NCI-H1436 (cell line): ENCODE data around the gene UHRF1.
"Not testable (repeated sequence)": the region's sequence is repeated elsewhere in the genome, so short reads cannot be mapped to it uniquely, and the experiment has no call there.

Experiments used
- DNase-seq: peaks from one replicate; lab custom pipeline; 2025; lab: John Stamatoyannopoulos, UW

The UHRF1 gene

DNA sequence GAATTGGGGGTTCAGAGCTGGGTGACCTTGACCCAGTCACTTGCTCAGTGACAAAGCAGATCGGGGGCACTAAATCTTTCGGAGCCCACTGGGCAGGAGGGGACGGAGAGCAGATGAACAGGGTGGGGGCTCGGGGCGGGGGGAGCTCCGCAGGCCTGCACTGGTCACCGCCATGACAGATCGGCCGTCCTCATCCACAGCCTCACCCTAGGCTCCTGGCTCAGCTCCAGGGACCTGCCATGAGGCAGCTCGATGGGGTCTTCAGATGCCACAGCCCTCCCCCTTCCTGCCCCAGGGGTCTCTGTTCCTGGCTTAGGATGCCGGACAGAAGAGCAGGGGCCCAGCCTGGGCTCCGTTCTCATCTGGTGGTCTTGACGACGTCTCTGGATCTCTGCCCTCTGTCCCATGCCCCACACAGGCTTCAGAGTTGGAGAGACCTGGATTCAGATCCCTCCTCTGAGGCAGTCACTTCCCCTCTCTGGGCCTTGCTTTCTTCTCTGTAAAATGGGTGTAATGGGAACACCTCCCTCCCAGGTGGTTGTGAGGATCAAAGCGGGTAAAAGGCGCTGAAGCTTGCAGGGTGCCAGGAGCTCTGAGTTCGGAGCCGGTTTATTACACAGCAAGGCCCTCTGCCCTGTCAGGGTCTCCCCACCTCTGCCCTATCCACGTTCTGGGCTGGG lies 62.7 kb downstream of the UHRF1 start:
- no peak for DNase-seq

DNA sequence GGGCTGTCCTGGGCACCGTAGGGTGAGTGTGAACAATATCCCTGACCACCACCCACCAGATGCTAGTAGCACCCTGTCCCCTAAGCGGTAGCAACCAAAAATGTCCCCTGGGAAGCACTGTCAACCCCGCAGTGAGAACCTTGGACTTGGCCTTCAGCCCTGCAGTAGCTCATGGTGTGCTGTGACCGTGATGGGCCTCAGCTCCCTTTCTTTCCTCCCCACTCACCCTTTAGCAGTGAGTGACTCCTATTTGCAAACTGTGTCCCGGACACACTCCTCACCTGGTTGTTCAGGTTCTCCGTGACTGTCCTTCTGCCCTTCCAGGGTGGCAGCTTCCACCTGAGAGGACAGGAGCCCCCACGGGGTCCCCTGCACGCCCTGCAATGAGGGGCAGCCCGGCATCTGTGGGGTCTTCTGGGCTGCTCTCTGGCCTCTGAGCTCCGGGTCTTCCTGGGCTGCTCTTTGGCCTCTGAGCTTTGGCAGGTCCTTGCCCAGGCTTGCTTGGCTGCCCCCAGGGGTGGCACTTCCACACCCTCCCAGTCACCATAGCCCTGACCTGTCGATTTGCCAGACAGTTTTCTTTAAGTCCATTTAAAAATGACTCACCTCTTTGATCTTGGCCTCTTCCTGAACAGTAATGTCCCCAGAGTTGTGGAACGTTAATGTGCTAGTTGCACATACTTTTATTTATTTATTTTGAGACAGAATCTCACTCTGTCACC lies 63.4 kb downstream of the UHRF1 start:
- DNase-seq: no peak

DNA sequence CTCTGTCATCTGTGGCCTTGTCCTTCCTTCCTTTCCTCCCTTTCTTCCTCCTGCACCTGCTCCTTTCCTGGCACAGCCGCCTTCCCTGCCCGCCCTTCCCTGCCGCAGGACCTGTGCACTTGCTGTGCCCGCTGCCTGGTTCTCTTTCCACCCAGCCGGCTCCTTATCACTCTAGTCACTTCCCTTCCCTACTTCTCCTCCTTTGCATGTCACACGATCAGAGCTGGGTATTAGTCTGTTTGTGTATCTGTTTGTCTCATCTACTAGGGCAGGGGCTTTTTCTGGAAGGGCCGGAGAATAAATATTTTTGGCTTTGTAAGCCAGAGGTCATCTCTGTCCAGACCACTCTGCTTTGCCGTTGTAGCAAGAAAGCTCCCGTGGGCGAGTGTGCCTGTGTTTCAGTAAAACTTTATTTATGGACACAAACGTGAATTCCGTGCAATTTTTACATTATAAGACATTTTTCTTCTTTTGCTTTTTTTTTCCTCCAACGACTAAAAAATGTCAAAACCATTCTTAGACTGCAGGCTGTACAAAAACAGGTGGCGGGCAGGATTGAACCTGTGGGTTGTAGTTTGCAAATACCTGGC lies 65.7 kb downstream of the UHRF1 start:
- DNase-seq: no peak

DNA sequence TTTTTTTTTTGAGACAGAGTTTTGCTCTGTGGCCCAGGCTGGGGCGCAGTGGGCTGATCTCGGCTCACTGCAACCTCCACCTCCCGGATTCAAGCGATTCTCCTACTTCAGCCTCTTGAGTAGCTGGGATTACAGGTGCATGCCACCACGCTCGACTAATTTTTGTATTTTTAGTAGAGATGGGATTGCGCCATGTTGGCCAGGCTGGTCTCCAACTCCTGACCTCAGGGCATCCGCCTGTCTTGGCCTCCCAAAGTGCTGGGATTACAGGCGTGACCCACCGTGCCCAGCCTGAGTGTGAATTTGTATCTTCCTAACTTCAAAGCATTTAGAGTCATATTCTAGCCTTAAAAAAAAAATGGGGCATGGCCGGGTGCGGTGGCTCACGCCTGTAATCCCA lies 66.3 kb downstream of the UHRF1 start:
- DNase-seq: not testable (repeated sequence)

DNA sequence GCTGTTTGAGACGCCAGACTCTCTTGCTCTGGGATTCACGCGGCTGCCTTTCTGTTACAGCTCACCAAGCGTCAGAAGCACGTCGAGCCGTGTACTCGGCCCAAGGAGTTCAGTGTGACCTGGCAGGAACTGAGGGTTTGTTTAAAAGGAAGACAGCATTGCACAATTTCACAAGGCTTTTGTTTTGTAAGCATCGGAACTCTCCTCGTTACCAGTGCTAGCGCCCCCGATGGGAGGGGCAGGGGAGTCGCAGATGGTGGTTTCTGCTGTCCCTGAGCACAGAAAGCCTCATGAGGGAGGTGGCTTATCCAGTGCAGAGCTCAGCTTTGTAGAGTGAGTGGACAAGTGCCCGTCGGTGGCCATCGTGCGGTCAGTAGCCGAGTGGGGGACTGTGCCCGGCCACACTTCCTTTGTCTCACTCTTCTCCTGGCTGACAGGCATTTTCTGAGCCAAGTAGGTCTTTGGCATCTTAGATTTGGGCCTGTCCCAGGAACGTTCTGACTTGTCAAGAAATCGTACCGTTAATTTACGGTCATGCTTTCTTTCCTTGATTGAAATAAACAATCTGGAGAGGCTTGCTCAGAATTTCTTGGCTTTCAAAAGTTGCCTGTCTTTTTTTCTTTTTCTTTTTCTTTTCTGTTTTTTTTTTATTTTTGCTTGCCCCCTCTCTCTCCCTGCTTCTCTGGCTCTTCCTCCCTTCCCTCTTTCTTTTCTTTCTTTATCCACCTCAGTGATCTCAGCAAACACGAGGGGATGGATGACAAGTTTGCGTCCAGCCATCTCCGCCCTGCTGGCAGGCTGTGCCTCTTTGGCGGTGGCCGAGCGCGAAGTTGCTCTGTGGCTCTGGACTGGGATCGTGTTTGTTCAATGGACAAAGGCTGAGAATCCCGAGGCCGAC lies 67.3 kb downstream of the UHRF1 start:
- no peak for DNase-seq

DNA sequence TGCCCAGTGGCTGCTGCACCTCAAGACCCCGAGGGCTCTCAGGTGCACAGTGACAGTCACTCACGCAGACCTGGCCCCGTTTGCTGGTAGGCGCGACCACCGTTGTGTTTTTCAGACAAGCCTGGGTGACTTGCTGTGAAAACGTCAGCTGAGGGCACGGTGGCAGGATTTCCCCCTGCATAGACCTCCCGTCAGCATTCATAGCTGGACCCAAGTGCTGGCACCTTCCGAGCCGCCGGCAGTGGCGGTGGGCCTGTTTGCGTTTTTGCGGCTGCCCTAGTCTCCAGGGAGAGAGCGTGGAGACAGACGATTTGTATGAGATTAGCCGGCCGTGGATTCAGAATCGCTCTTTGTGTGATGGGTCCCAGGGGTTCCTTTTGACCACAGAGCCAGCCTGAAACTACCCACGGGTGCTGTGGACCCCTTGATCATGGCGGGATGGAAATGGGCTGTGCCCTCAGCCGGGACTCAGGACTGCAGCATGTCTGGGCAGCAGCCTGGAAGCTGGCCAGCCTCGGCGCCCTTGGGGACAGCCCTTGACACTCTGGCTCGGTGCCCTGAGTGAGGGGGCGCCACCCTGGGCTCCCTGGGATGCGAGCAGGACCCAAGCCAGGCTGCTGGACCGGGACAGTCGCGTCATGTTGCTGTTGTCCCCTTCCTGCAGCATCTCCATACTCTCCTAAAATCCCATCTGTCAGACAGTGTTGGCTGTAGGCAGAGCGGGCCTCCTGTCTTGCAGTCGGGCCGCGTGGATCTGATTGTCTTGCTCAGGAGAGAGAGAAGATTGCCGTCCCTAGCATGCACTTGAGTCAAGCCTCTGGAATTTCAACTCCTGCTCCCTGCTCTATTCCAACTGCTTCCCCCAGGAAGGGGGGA lies 68.2 kb downstream of the UHRF1 start:
- no peak for DNase-seq

DNA sequence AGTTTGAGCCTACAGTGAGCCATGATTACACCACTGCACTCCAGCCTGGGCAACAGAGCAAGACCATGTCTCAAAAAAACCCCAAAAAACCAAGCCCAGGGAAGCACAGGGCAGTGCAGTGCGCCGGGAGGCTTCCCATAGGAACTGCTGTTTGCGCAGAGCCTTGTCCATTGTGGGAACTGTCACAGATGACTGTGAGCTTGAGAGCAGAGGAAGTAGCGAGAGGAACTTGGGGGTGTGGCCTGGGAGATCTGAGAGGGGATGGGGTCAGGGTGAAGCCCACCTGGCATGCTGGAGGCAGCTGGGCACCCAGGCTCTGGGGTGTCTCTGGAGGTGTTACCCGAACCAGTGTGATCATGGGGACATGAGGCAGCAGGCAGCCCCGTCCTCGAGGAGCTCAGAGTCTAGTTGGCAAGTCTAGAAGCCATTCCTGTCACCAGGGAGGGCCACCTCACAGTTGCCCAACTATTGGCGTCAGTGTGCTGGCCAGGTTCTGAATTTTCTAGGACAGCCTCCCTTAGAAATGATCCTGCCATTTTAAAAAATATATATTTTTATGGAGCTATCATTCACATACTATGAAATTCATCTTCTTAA lies 70.0 kb downstream of the UHRF1 start:
- no peak for DNase-seq

DNA sequence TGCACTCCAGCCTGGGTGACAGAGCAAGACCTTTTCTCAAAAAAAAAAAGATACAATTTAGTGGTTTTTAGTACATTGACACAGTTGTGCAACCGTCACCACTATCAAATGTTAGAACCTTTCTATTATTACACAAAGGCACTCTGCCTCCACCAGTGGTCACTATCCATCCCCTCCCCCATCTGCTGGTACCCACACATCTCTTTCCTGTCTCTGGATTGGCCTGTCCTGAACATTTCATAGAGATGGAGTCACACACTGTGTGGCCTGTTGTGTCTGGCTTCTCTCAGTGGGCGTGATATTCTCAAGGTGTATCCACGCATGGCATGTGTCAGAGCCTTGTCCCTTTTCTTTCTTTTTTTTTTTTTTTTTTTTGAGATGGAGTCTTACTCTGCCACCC lies 70.8 kb downstream of the UHRF1 start:
- DNase-seq: no peak

DNA sequence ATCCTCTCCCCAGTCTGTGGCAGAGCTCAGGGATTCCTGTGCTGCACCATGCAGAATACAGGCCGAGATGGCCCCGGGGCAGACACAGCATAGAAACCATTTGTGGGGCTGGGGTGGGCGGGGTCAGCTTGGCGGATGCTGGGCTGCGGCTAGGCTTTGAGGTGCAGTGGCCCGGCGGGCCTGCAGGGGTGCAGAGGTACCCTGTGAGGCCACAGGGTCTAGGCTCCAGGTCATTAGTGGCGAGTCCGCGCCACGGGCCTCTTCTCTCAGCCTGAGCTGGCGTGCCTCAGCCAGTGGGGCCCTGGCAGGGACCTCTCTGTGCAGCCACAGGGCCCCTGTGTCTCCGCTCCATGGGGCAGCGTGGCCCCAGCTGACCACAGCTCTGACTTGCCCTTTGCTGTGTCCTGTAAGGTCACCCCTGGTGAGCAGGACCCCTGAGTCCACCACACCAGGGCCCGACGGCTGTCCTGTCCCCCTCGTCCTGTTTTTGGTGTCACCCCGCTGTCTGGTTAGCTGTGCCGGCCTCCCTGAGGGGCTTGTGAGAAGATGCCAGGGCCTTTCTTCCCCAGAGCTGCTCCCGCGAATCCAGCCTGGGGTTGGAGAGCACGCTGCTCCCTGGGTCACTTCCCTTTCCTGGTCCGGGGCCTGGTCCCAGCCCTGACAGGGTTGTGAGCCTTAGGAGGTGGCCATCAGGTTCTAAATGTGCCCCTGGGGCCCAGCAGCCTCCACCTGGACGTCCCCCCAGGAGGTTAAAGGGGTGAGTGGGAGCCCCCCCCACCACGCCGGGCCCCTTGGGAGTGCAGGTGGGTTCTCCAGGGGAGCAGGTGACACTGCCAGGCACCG lies 71.8 kb downstream of the UHRF1 start:
- DNase-seq: peak; percentile 65

DNA sequence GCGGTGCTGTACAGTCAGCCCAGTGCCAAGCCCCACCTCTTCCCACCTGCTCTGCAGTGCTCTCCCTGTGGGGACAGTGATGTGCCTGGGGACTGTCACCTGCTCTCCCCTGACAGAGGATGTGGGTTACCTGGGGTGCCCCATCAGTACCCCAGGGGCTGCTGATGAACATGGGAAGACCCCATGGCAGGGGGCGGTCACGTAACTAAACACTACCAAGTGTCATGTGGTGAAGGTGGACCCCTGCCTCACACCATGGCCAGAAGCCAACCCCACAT lies 72.3 kb downstream of the UHRF1 start:
- DNase-seq: no peak

DNA sequence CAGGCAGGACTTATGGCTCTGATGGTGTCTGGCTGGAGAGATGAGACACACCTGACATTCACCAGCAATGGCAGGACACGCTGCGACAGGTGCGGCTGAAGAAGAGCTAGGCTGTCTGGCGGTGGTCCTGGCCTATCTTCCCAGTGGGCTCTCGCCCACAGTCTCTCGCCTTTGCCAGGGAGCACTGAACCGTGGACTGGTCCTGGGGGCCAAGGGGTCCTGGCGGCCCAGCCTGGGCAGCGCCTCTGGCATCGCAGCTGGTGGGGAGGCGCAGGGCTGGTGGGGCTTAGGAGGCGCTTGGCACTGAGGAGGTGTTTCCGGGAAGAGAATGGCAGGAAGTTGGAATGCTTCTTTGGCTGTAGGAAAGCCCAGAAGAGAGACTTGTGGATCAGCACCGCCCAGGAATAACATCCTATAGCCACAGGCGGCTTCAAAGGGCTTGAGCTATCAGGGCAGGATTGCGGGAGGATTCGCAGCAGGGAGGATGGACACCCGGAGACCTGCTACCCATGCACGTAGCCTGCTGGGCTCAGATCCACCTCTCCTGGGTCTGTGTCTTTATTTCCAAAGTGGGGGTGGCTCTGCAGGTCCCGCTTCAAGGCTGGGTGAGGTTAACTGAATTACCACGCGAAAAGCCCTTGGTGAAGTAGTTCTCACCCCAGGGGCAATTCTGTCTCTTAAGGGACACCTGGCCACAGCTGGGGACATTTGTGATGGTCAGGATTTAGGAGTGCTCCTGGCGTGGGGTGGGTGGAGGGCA lies 74.2 kb downstream of the UHRF1 start:
- DNase-seq: no peak

DNA sequence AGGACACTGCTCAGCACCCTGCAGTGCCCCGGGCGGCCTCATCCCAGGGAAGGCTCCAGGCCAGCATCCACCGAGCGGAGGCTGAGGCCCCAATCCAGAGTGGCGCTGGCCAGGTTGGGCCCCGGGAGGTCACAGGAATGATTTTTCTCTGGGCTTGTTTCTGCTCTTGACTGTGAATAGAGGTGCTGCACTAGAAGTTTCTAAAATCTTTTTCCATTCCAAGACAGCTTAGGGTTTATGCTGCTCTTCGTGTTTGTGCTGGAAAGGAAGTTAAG lies 74.7 kb downstream of the UHRF1 start:
- DNase-seq: no peak

DNA sequence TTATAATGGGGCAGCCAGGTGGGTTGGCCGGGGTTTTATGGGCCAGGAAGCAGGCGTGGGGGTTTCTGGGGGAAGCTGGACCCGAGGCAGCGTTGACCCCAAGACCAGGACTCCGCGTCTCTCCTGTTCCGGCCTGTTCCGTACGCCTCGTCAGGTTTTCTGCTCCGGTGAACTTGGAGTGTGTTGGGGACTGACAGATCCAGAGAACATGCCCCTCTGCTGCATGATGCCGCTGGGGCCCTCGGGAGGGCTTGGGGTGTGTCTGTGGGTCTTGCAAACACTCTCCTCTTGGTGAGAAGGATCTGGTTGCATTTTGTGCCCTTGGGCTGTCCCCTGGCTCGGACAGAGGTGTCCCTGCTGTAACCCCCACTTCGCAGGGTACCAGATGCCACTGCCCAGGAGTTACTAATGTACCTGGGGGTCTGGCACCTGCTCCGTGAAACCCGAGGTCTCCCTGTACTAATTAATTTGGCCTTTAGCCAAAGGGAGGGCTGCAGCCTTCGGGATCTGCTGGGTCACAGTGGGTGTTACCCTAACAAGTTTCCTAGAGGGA lies 75.2 kb downstream of the UHRF1 start:
- DNase-seq: no peak

DNA sequence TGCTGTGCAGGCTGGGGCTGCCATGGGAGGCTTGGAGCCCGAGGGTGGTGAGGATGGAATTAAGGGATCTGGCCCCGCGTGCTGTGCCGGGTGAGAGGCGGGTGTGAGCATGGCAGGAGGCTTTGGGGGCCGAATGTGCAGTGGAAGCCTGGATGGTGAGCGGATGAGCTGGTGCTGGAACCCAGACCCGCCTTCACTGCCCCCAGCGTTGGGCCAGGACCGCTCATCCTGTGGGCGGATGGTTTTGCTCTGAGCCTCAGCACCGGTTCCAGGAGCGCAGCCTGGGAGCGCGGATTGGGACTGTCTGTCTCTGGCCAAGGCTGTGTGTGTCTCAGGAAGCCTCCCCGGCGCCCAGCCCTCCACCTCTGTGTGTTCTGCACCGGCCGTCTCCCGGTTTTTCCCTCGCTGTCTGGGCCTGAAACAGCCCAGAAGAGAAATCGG lies 76.3 kb downstream of the UHRF1 start:
- no peak for DNase-seq

DNA sequence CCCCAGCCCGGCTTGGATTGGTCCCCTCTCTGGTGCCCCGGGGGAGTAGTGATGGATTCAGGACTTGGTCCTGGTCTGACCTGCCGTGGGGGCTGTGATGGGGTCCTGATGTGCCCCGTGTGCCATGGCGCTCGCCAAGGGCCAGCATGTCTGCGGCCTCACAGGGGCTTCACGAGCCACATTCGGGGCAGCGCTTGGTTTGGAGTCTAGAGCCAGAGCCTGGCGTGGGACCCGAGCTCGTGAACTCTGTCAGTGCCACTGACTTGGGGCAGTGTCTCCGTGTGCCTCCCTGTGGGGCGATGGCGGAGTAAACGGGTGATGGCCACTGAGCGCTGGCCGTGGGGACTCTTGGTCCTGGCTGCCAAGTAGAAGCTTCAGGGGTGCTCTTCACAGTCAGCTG lies 76.8 kb downstream of the UHRF1 start:
- no peak for DNase-seq

DNA sequence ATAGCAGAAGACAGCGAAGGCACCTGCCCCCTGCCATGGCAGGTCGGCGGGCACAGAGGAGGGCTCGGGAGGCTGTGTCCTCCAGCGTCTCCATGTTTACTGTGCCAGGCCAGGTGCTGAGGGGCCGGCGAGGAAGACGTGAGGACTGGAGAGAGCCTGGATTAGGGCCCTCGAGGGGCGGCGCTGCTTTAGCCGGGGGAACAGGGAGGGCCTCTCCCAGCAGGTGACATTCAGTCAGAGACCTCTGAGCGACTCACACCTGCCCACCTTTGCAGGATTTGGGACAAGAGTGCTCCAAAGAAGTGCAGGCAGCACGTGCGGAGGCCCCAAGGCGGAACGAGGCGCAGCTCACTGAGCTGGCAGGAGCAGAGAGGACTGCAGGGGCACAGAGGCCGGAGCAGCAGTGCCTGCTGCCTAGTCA lies 77.2 kb downstream of the UHRF1 start:
- DNase-seq: no peak

DNA sequence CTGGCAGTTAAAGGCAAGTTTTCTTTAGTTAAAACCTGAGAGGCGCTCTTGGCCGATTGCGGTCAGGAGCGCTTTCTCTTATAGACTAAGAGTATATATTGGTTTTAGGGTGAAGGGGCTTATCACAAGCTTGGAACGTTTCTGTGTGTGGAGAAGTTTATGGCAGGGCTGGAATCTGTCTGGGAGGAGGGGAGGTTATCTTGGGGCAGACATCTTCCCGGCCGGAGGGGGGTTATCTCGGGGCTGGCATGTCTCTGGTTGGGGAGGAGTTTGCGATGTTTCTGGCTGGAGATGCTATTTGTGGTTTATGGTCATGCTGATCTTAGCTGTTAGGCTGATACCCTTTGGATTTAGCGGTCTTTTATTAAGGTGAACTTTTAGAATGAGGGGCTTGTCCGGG lies 78.0 kb downstream of the UHRF1 start:
- no peak for DNase-seq

DNA sequence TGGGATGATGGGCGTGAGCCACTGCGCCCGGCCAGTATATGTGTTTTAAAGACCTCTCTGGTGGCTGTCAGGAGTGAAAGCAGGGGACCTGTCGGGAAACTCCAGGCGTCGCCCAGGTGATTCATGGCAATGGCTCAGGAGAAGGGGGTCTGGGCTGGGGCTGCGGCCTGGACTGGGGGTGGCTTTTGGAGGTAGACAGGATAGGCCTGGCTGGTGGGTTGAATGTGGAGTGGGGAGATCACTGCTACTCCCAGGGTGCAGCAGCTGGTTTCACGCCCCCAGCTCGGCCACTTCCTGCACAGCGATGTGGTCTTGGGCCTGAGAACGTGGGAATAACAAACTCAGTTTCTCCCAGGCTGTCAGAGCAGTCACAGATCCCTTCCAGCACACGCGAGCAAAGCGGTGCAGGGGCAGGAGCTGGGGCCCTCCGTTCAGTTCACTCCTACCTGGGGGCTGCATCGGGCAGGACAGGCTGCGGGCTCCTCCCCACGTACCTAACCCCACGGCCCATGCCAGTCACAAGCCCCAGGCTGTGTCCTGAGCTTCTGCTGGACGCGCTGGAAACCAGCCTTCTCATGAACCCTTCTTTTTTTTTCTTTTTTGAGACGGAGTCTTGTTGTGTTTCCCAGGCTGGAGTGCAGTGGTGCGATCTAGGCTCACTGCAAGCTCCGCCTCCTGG lies 78.5 kb downstream of the UHRF1 start:
- no peak for DNase-seq

DNA sequence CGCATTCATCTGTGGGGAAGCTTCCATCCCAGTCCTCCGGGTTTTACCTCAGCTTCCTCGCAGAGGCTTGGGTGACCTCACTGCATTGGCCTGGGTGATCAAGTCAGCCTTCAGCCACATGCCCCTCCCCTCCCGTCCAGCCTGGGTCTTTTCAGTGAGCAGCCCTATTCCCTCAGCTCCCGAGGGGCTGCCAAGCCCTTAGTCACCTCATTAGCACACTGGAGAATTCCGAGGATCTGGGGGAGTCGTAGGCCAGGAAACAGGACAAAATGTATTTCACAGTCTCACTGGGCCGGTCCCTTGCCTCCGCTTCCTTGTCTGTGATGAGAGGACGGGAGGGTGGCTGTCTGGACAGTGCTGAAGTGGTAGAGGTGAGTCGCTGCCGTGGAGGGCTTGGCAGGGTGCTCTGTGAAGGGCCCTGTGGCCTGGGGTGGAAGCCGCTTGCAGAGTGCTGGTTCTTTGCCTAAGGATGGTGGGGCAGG lies 79.5 kb downstream of the UHRF1 start:
- no peak for DNase-seq
